Calu3 (cell line): Measurements from ENCODE around the gene TMEM61. TPM values are rescaled to one million over a fixed set of nuclear protein-coding genes. Genes with fewer than 3 reads are reported as not detected.

ENCODE experiments used
- BruUV-seq: library from RNA; stranded (reverse); fragments of 400-500 nt; replicated peaks from 2 replicates; lab custom pipeline; 2021; lab: Mats Ljungman, UMichigan
- CTCF ChIA-PET: fragments of 300-600 bp; sonication (Branson Sonifier 250); formaldehyde crosslinking; loops from one replicate; lab custom pipeline; 2022; ENCODE audit warnings: antibody characterized with exemption; lab: Charles Lee
- DNase-seq: peaks from one replicate; pipeline ENCODE4 v3.0.0; 2022
- H3K27ac Mint-ChIP-seq: one replicate; pipeline ENCODE4 v1.8.0; 2022; ENCODE audit warnings: mixed read lengths; ENCODE audit not compliant: unreplicated experiment
- H3K27me3 Mint-ChIP-seq: one replicate; pipeline ENCODE4 v1.8.0; 2022; ENCODE audit warnings: mixed read lengths; ENCODE audit not compliant: unreplicated experiment
- H3K36me3 Mint-ChIP-seq: one replicate; pipeline ENCODE4 v1.8.0; 2022; ENCODE audit warnings: mild to moderate bottlenecking, moderate library complexity, mixed read lengths; ENCODE audit not compliant: insufficient read depth, unreplicated experiment
- H3K4me1 Mint-ChIP-seq: one replicate; pipeline ENCODE4 v1.8.0; 2022; ENCODE audit warnings: mild to moderate bottlenecking, low read depth, mixed read lengths; ENCODE audit not compliant: unreplicated experiment
- H3K4me3 Mint-ChIP-seq: one replicate; pipeline ENCODE4 v1.8.0; 2022; ENCODE audit warnings: mild to moderate bottlenecking, low read depth, moderate library complexity, mixed read lengths; ENCODE audit not compliant: unreplicated experiment
- H3K9me3 Mint-ChIP-seq: one replicate; pipeline ENCODE4 v1.8.0; 2022; ENCODE audit warnings: low read depth, mixed read lengths; ENCODE audit not compliant: unreplicated experiment
- CTCF ChIP-seq: fragments of 200-600 bp; IDR thresholded peaks from one replicate; pipeline ENCODE4 v1.8.0; 2022; ENCODE audit warnings: antibody characterized with exemption; ENCODE audit not compliant: unreplicated experiment
- intact Hi-C: fragments of 100-400 bp; cut with micrococcal nuclease; formaldehyde crosslinking; loops from one replicate; pipeline ENCODE4 v1.10.0; 2022; ENCODE audit not compliant: unreplicated experiment
- total RNA-seq: library from RNA; stranded (reverse); gene quantifications from 2 replicates; pipeline ENCODE4 v1.2.3, GENCODE V29; 2022

The TMEM61 gene
- total RNA-seq, 1 experiment from 2014 or later = 0.45 TPM

- CTCF ChIA-PET = no interaction called here
- Mint-ChIP-seq H3K36me3 (no peaks in the 10 kb centered on the region), H3K4me1 (peaks cover 52% of the 10 kb centered on the region), H3K27ac (no peak overlapping the region), H3K9me3 (no peaks in the 10 kb centered on the region), H3K4me3 (no peak overlapping the region), H3K27me3 (no peaks in the 10 kb centered on the region)
- no peak for DNase-seq
- no peak for TF ChIP-seq CTCF
- BruUV-seq = no TSS peak
- intact Hi-C loops = no loop called here
Observed at GRCh38 chr1:54968551-54968950, 11.9 kb upstream of the TMEM61 start.

- no peak overlapping the region for H3K27ac Mint-ChIP-seq
- H3K4me1 Mint-ChIP-seq = peaks cover 54% of the 10 kb centered on the region
- no TSS peak for BruUV-seq
- H3K4me3 Mint-ChIP-seq = no peak overlapping the region
- no peak for DNase-seq
- H3K27me3 Mint-ChIP-seq = no peaks in the 10 kb centered on the region
- no peaks in the 10 kb centered on the region for H3K9me3 Mint-ChIP-seq
- TF ChIP-seq CTCF = no peak
- CTCF ChIA-PET = no interaction called here
- intact Hi-C loops = loop anchor here (2.0 kb wide), 1 partner anchor 19 kb away; no protein-coding TSS in a partner anchor
- H3K36me3 Mint-ChIP-seq = no peaks in the 10 kb centered on the region
Observed at GRCh38 chr1:54969879-54970278, 10.5 kb upstream of the TMEM61 start.

GRCh38 chr1:54970901-54971300 lies 9.5 kb upstream of the TMEM61 start:
- no peak for TF ChIP-seq CTCF
- Mint-ChIP-seq H3K4me1 (peaks cover 61% of the 10 kb centered on the region), H3K27ac (peak overlapping the region; percentile 34), H3K9me3 (no peaks in the 10 kb centered on the region), H3K4me3 (no peak overlapping the region), H3K27me3 (no peaks in the 10 kb centered on the region), H3K36me3 (peaks cover 4% of the 10 kb centered on the region)
- CTCF ChIA-PET = interaction anchor here (1.3 kb wide), 1 partner anchor 51 kb away, joined by 6 read pairs; no protein-coding TSS in a partner anchor
- intact Hi-C loops = loop anchor here (2.0 kb wide), 1 partner anchor 20 kb away; no protein-coding TSS in a partner anchor
- no TSS peak for BruUV-seq
- DNase-seq = no peak

- intact Hi-C loops = loop anchor here (2.0 kb wide), 1 partner anchor 21 kb away; no protein-coding TSS in a partner anchor
- CTCF ChIA-PET = interaction anchor here (1.3 kb wide), 1 partner anchor 51 kb away, joined by 6 read pairs; no protein-coding TSS in a partner anchor
- H3K9me3 Mint-ChIP-seq = no peaks in the 10 kb centered on the region
- TF ChIP-seq CTCF = no peak
- H3K27me3 Mint-ChIP-seq = no peaks in the 10 kb centered on the region
- no TSS peak for BruUV-seq
- H3K4me3 Mint-ChIP-seq = no peak overlapping the region
- peaks cover 58% of the 10 kb centered on the region for H3K4me1 Mint-ChIP-seq
- DNase-seq = peak; percentile 49
- peaks cover 4% of the 10 kb centered on the region for H3K36me3 Mint-ChIP-seq
- peak overlapping the region; percentile 34 for H3K27ac Mint-ChIP-seq
Observed at GRCh38 chr1:54971317-54971791, 9.1 kb upstream of the TMEM61 start.
